K562 (cell line): ENCODE measurements around the gene CAST. TPM values are rescaled to one million over a fixed set of nuclear protein-coding genes. Genes with fewer than 3 reads are reported as not detected.

Experiments
- ETV1 ChIP-seq: fragments of 450-650 bp; conservative IDR thresholded peaks from 2 replicates; pipeline ENCODE4 v1.6.1; 2016; ENCODE audit warnings: missing genetic modification characterization, control low read depth, low read depth, missing compliant biosample characterization
- ETV6 ChIP-seq, 3 experiments: fragments of 150-350 bp in 1 of 3; sonication (generic) in 1 of 3; formaldehyde crosslinking in 1 of 3; IDR thresholded peaks; 2 replicates each; pipeline versions ENCODE4 v1.6.1 to v1.8.0; 2014 to 2022; ENCODE audit warnings: borderline replicate concordance in 2 of 3, low read depth in 2 of 3, antibody characterized with exemption in 1 of 3, low read length in 1 of 3, mild to moderate bottlenecking in 1 of 3, missing genetic modification reagents in 1 of 3
- GMEB1 ChIP-seq: fragments of 250-450 bp; sonication (Bioruptor Pico); IDR thresholded peaks from 2 replicates; pipeline ENCODE4 v1.4.0; 2020; ENCODE audit warnings: mild to moderate bottlenecking
- HCFC1 ChIP-seq: IDR thresholded peaks from 2 replicates; pipeline ENCODE4 v1.6.1; 2012; ENCODE audit warnings: low read depth, low read length, improper control_type of control experiment
- JUNB ChIP-seq: fragments of 450-650 bp; formaldehyde crosslinking; conservative IDR thresholded peaks from 2 replicates; pipeline ENCODE4 v1.4.0; 2020; ENCODE audit warnings: mild to moderate bottlenecking
- MLLT1 ChIP-seq, 2 experiments: fragments of 450-650 bp; IDR thresholded peaks; 2 replicates each; pipeline ENCODE4 v1.6.1; 2016
- NR2C2 ChIP-seq, 2 experiments: fragments of 200-800 bp in 1 of 2; sonication (Bioruptor generic) in 1 of 2; sonication (generic) in 1 of 2; formaldehyde crosslinking in 1 of 2; IDR thresholded peaks; 2 replicates each; pipeline versions ENCODE4 v1.6.1 to v1.8.0; 2016 to 2022; ENCODE audit warnings: mild to moderate bottlenecking in 1 of 2, missing compliant biosample characterization in 1 of 2, missing genetic modification characterization in 1 of 2, missing genetic modification reagents in 1 of 2
- PML ChIP-seq: IDR thresholded peaks from 2 replicates; pipeline ENCODE4 v1.6.1; 2012; ENCODE audit warnings: low read length, inconsistent platforms
- PRPF4 ChIP-seq: fragments of 200-400 bp; formaldehyde crosslinking; IDR thresholded peaks from one replicate; pipeline ENCODE4 v1.6.1; 2017; ENCODE audit warnings: low read length, low read depth, mild to moderate bottlenecking; ENCODE audit not compliant: insufficient read depth, poor library complexity, severe bottlenecking
- SMAD3 ChIP-seq: fragments of 450-650 bp; formaldehyde crosslinking; conservative IDR thresholded peaks from 2 replicates; pipeline ENCODE4 v1.4.0; 2020; ENCODE audit warnings: mild to moderate bottlenecking
- ZFP91 ChIP-seq: sonication (generic); formaldehyde crosslinking; IDR thresholded peaks from 2 replicates; pipeline ENCODE4 v1.8.0; 2022; ENCODE audit warnings: mild to moderate bottlenecking, missing genetic modification reagents
- ZFX ChIP-seq: sonication (generic); formaldehyde crosslinking; IDR thresholded peaks from 2 replicates; pipeline ENCODE4 v1.8.0; 2022; ENCODE audit warnings: mild to moderate bottlenecking, missing genetic modification reagents, moderate library complexity
- ZNF232 ChIP-seq: sonication (generic); formaldehyde crosslinking; IDR thresholded peaks from 2 replicates; pipeline ENCODE4 v1.8.0; 2022; ENCODE audit warnings: mild to moderate bottlenecking, missing genetic modification reagents
- ZNF668 ChIP-seq: fragments of 250-450 bp; sonication (Bioruptor Pico); IDR thresholded peaks from 2 replicates; pipeline ENCODE4 v1.8.0; 2022; ENCODE audit warnings: mild to moderate bottlenecking, inconsistent platforms
- ZNF695 ChIP-seq: fragments of 450-650 bp; formaldehyde crosslinking; IDR thresholded peaks from 2 replicates; pipeline ENCODE4 v1.4.0; 2020; ENCODE audit warnings: mild to moderate bottlenecking, moderate library complexity
- polyA plus RNA-seq, 8 experiments: library from polyadenylated mRNA; depleted of rRNA in 4 of 8; stranded (reverse) in 5 of 8; unstranded in 3 of 8; fragments of >200 nt; fragmentation: Nextera tagmentation in 2 of 8; fragmentation: Illumina TruSeq in 1 of 8; extraction: Ambion mirVana in 2 of 8; extraction: Trizol in 1 of 8; gene quantifications; 2 replicates each; pipeline versions ENCODE4 v1.2.1 to v1.2.3, GENCODE V29; 2011 to 2014; ENCODE audit warnings: inconsistent platforms in 1 of 8, missing spikeins in 1 of 8
- total RNA-seq, 7 experiments: library from RNA; depleted of rRNA in 6 of 7; stranded (reverse); fragments of >200 nt in 6 of 7; fragmentation: Illumina TruSeq in 2 of 7; extraction: Trizol in 2 of 7; gene quantifications; 2 replicates each; pipeline versions ENCODE4 v1.2.1 to v1.2.3, GENCODE V29; 2011 to 2021; ENCODE audit warnings: low replicate concordance in 1 of 7
- TF ChIP-seq, protein P1 (sequence below): fragments of 250-450 bp; sonication (Bioruptor Pico); IDR thresholded peaks from 2 replicates; pipeline ENCODE4 v1.4.0; 2020

CAST gene
- total and polyA plus RNA-seq, 9 of the 15 experiments (the other 6 are each of a cell fraction or from before 2014, with no cell fraction given): 55.5 to 136 (median 86.1) TPM

DNA sequence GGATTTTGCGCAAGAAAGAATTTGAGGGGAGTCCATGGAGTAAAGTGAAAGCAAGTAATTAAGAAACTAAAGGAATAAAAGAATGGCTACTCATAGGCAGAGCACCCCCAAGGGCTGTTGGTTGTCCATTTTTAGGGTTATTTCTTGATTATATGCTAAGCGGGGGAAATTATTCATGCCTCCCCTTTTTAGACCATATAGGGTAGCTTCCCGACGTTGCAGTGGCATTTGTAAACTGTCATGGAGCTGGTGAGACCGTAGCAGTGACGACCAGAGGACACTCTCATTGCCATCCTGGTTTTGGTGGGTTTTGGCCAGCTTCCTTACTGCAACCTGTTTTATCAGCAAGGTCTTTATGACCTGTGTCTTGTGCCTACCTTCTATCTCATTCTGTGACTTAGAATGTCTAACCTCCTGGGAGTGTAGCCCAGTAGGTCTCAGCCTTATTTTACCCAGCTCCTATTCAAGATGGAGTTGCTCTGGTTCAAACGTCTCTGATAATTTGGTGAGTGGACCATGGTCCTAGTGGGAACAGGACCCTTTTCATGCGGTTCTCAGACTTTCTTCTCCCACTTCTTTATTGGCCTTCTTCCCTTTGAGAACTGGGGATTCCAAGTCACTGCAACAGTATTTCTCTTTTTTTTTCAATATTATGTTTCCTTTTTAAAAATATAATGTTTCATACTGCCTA is 146.8 kb downstream of the CAST start (continued):
- TF ChIP-seq, protein P1, sequence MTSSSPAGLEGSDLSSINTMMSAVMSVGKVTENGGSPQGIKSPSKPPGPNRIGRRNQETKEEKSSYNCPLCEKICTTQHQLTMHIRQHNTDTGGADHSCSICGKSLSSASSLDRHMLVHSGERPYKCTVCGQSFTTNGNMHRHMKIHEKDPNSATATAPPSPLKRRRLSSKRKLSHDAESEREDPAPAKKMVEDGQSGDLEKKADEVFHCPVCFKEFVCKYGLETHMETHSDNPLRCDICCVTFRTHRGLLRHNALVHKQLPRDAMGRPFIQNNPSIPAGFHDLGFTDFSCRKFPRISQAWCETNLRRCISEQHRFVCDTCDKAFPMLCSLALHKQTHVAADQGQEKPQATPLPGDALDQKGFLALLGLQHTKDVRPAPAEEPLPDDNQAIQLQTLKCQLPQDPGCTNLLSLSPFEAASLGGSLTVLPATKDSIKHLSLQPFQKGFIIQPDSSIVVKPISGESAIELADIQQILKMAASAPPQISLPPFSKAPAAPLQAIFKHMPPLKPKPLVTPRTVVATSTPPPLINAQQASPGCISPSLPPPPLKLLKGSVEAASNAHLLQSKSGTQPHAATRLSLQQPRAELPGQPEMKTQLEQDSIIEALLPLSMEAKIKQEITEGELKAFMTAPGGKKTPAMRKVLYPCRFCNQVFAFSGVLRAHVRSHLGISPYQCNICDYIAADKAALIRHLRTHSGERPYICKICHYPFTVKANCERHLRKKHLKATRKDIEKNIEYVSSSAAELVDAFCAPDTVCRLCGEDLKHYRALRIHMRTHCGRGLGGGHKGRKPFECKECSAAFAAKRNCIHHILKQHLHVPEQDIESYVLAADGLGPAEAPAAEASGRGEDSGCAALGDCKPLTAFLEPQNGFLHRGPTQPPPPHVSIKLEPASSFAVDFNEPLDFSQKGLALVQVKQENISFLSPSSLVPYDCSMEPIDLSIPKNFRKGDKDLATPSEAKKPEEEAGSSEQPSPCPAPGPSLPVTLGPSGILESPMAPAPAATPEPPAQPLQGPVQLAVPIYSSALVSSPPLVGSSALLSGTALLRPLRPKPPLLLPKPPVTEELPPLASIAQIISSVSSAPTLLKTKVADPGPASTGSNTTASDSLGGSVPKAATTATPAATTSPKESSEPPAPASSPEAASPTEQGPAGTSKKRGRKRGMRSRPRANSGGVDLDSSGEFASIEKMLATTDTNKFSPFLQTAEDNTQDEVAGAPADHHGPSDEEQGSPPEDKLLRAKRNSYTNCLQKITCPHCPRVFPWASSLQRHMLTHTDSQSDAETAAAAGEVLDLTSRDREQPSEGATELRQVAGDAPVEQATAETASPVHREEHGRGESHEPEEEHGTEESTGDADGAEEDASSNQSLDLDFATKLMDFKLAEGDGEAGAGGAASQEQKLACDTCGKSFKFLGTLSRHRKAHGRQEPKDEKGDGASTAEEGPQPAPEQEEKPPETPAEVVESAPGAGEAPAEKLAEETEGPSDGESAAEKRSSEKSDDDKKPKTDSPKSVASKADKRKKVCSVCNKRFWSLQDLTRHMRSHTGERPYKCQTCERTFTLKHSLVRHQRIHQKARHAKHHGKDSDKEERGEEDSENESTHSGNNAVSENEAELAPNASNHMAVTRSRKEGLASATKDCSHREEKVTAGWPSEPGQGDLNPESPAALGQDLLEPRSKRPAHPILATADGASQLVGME (CRISPR knock-in tag): peak; percentile 92
- TF ChIP-seq PRPF4: no peak
- no peak for TF ChIP-seq HCFC1
- TF ChIP-seq ETV6 (IDR thresholded peaks at IDR 0.05; ENCODE audit: borderline replicate concordance in 1 of 2, low read depth in 2 of 2, low read length in 1 of 2): no peak
- TF ChIP-seq ETV6 (CRISPR knock-in tag; IDR thresholded peaks at IDR 0.05; ENCODE audit: borderline replicate concordance): no peak
- TF ChIP-seq GMEB1 (CRISPR knock-in tag): peak; percentile 67
- TF ChIP-seq JUNB (CRISPR knock-in tag): 0 out of 2 replicates have a peak, but pooled peaks have one; percentile 7
- no peak for TF ChIP-seq PML
- peak; percentile 97 for TF ChIP-seq ZNF668
- TF ChIP-seq ZFX (CRISPR knock-in tag): no peak
- no peak for TF ChIP-seq NR2C2 (CRISPR knock-in tag; IDR thresholded peaks at IDR 0.05)
- TF ChIP-seq NR2C2 (tag; IDR thresholded peaks at IDR 0.05): peak; percentile 48; the same call in 1 of the 2 replicates
- peak; percentile 79 for TF ChIP-seq ETV1 (tag)
- no peak for TF ChIP-seq ZFP91
- no peak for TF ChIP-seq ZNF232 (CRISPR knock-in tag)
- TF ChIP-seq MLLT1 (IDR thresholded peaks at IDR 0.05): 0 out of 4 replicates have a peak, but pooled peaks of 1 of the 2 experiments have one; percentile 50
- peak; percentile 97 for TF ChIP-seq SMAD3 (CRISPR knock-in tag)
- TF ChIP-seq ZNF695 (CRISPR knock-in tag): peak; percentile 95
